SKM-1 (cell line): ENCODE measurements around the gene ITIH3.
"Not testable (repeated sequence)": the region's sequence is repeated elsewhere in the genome, so short reads cannot be mapped to it uniquely, and the experiment has no call there.

ENCODE experiments used
- DNase-seq: peaks from one replicate; lab custom pipeline; 2025; ENCODE audit not compliant: unreplicated experiment; lab: John Stamatoyannopoulos, UW

The ITIH3 gene

GRCh38 chr3:52794612-52795099, at the start of gene ITIH3:
Gene ITIH3, plus strand, starts transcription at chr3:52794796. Its CDS starts 8 bp downstream, at chr3:52794804.
- DNase-seq = no peak

GRCh38 chr3:52752045-52752660, 42.4 kb upstream of the ITIH3 start:
- no peak for DNase-seq

GRCh38 chr3:52754373-52754772, 40.2 kb upstream of the ITIH3 start:
- no peak for DNase-seq

- no peak for DNase-seq
These were observed 38.5 kb upstream of the ITIH3 start for GRCh38 chr3:52756141-52756540.

GRCh38 chr3:52763466-52763865, 31.1 kb upstream of the ITIH3 start:
- no peak for DNase-seq

GRCh38 chr3:52769786-52770455, 24.7 kb upstream of the ITIH3 start:
- DNase-seq = no peak

- DNase-seq = peak; percentile 95
These were observed 23.9 kb upstream of the ITIH3 start, which contains the start of gene NEK4 for GRCh38 chr3:52770496-52771333. Gene NEK4, minus strand, starts transcription at chr3:52770940. Its CDS starts 194 bp downstream, at chr3:52770746.

GRCh38 chr3:52771334-52771681, 23.3 kb upstream of the ITIH3 start:
- DNase-seq = no peak

GRCh38 chr3:52771702-52772101, 22.9 kb upstream of the ITIH3 start:
- no peak for DNase-seq

GRCh38 chr3:52773361-52774065, 21.1 kb upstream of the ITIH3 start:
- no peak for DNase-seq

GRCh38 chr3:52774066-52774713, 20.4 kb upstream of the ITIH3 start:
- DNase-seq = no peak

- no peak for DNase-seq
These were observed 19.4 kb upstream of the ITIH3 start for GRCh38 chr3:52774901-52775864.

GRCh38 chr3:52775877-52776276, 18.7 kb upstream of the ITIH3 start:
- DNase-seq = no peak

- DNase-seq = not testable (repeated sequence)
These were observed 18.1 kb upstream of the ITIH3 start for GRCh38 chr3:52776486-52776885.

GRCh38 chr3:52777127-52777958, 17.3 kb upstream of the ITIH3 start, which contains the start of gene ITIH1:
Gene ITIH1, plus strand, starts transcription at chr3:52777599. Its CDS starts 17 bp downstream, at chr3:52777616.
- no peak for DNase-seq

- no peak for DNase-seq
These were observed 16.4 kb upstream of the ITIH3 start for GRCh38 chr3:52777959-52778805.

GRCh38 chr3:52779011-52779836, 15.4 kb upstream of the ITIH3 start:
- peak; percentile 26 for DNase-seq
